ENCODE data around the gene SCTR. TPM values are rescaled to one million over a fixed set of nuclear protein-coding genes. Genes with fewer than 3 reads are reported as not detected.

Gene SCTR
- total and polyA plus RNA-seq, 3 donors from 2014 or later, result 1.1 to 6.6 (median 2.0) TPM

GRCh38 chr2:119466373-119466772 is 57.9 kb downstream of the SCTR start:
- no peaks in the 10 kb centered on the region for H3K36me3 ChIP-seq (ENCODE audit: low read depth, missing control alignments)
- no peaks in the 10 kb centered on the region for H3K27me3 ChIP-seq
- H3K27ac ChIP-seq, result no peak overlapping the region
- no peak overlapping the region for H3K4me3 ChIP-seq
- intact Hi-C loops (cut with DNase I; ENCODE audit: low total_unique reads), result no loop called here
- no peak for TF ChIP-seq CTCF (IDR thresholded peaks at IDR 0.05)
- TF ChIP-seq POLR2A (IDR thresholded peaks at IDR 0.05), result no peak
- no peak for DNase-seq
- peaks cover 9% of the 10 kb centered on the region for H3K4me1 ChIP-seq
- no peaks in the 10 kb centered on the region for H3K9me3 ChIP-seq
- 91 to 94% methylated on average over 4 of the region's 4 CpGs for WGBS, 2 donors

GRCh38 chr2:119465687-119466086 is 58.6 kb downstream of the SCTR start:
- H3K4me3 ChIP-seq, result no peak overlapping the region
- intact Hi-C loops (cut with DNase I; ENCODE audit: low total_unique reads), result no loop called here
- H3K36me3 ChIP-seq (ENCODE audit: low read depth, missing control alignments), result no peaks in the 10 kb centered on the region
- whole genome bisulfite sequencing, 2 donors, result 75 to 79% methylated on average over 11 of the region's 11 CpGs
- no peak overlapping the region for H3K27ac ChIP-seq
- no peak for DNase-seq
- H3K27me3 ChIP-seq, result no peaks in the 10 kb centered on the region
- TF ChIP-seq POLR2A (IDR thresholded peaks at IDR 0.05), result no peak
- no peak for TF ChIP-seq CTCF (IDR thresholded peaks at IDR 0.05)
- no peaks in the 10 kb centered on the region for H3K9me3 ChIP-seq
- H3K4me1 ChIP-seq, result peaks cover 9% of the 10 kb centered on the region

GRCh38 chr2:119464981-119465380 is 59.3 kb downstream of the SCTR start:
- H3K27ac ChIP-seq, result no peak overlapping the region
- no peaks in the 10 kb centered on the region for H3K9me3 ChIP-seq
- WGBS, 2 donors, result 68 to 85% methylated on average over 4 of the region's 4 CpGs
- peak; percentile 65 for DNase-seq
- H3K36me3 ChIP-seq (ENCODE audit: low read depth, missing control alignments), result no peaks in the 10 kb centered on the region
- TF ChIP-seq POLR2A (IDR thresholded peaks at IDR 0.05) (no peak), CTCF (IDR thresholded peaks at IDR 0.05) (no peak)
- peak overlapping the region in 1 of 2 donors; percentile 23 for H3K4me3 ChIP-seq
- no peaks in the 10 kb centered on the region for H3K27me3 ChIP-seq
- intact Hi-C loops (cut with DNase I; ENCODE audit: low total_unique reads), result no loop called here
- peaks cover 9% of the 10 kb centered on the region for H3K4me1 ChIP-seq

GRCh38 chr2:119463990-119464389 is 60.3 kb downstream of the SCTR start:
- TF ChIP-seq POLR2A (IDR thresholded peaks at IDR 0.05) (no peak), CTCF (IDR thresholded peaks at IDR 0.05) (no peak)
- intact Hi-C loops (cut with DNase I; ENCODE audit: low total_unique reads), result no loop called here

GRCh38 chr2:119463136-119463535 is 61.1 kb downstream of the SCTR start:
- TF ChIP-seq CTCF (IDR thresholded peaks at IDR 0.05), result no peak
- no peak for TF ChIP-seq POLR2A (IDR thresholded peaks at IDR 0.05)
- no peak overlapping the region for H3K27ac ChIP-seq
- intact Hi-C loops (cut with DNase I; ENCODE audit: low total_unique reads), result no loop called here
- 71 to 80% methylated on average over 4 of the region's 4 CpGs for WGBS, 2 donors
- H3K4me3 ChIP-seq, result no peak overlapping the region
- no peaks in the 10 kb centered on the region for H3K36me3 ChIP-seq (ENCODE audit: low read depth, missing control alignments)
- no peaks in the 10 kb centered on the region for H3K9me3 ChIP-seq
- DNase-seq, result no peak
- H3K4me1 ChIP-seq, result peaks cover 9% of the 10 kb centered on the region
- no peaks in the 10 kb centered on the region for H3K27me3 ChIP-seq

More at GRCh38 chr2:119463990-119464389, 60.3 kb downstream of the SCTR start:
- H3K4me3 ChIP-seq, result no peak overlapping the region
- 91 to 94% methylated on average over 7 to 9 of the region's 9 CpGs for WGBS, 2 donors
- H3K4me1 ChIP-seq, result peaks cover 9% of the 10 kb centered on the region
- no peaks in the 10 kb centered on the region for H3K36me3 ChIP-seq (ENCODE audit: low read depth, missing control alignments)
- no peak for DNase-seq
- no peaks in the 10 kb centered on the region for H3K27me3 ChIP-seq
- no peak overlapping the region for H3K27ac ChIP-seq
- H3K9me3 ChIP-seq, result no peaks in the 10 kb centered on the region
